Activated CD8-positive, alpha-beta T cell treated with anti-CD3 and anti-CD28 coated beads for 36 hours (primary cell): ENCODE results near the gene SPDYE3. TPM values are rescaled to one million over a fixed set of nuclear protein-coding genes. Genes with fewer than 3 reads are reported as not detected.
A peak's percentile ranks its signal among the peaks of the same experiment; 100 is the strongest.
"Not testable (repeated sequence)": the region's sequence is repeated elsewhere in the genome, so short reads cannot be mapped to it uniquely, and the experiment has no call there.

Experiments used
- ATAC-seq: fragments of 200-7000 bp; cut with Tn5 transposase; one replicate; pipeline ENCODE4 v1.10.0; 2021; ENCODE audit warnings: mild to moderate bottlenecking, moderate library complexity
- CTCF ChIA-PET: fragments of 350-600 bp; sonication (Branson Sonifier 250); formaldehyde crosslinking; loops from one replicate; lab custom pipeline; 2021; ENCODE audit warnings: antibody characterized with exemption; lab: Charles Lee
- POLR2A ChIA-PET: fragments of 350-600 bp; sonication (Branson Sonifier 250); formaldehyde crosslinking; loops from one replicate; lab custom pipeline; 2021; ENCODE audit warnings: antibody characterized with exemption; lab: Charles Lee
- DNase-seq: peaks from one replicate; pipeline ENCODE4 v3.0.0-alpha.2; 2020
- H3K27ac Mint-ChIP-seq: one replicate; pipeline ENCODE4 v1.8.0; 2021; ENCODE audit warnings: mild to moderate bottlenecking, mixed read lengths
- H3K27me3 Mint-ChIP-seq: one replicate; pipeline ENCODE4 v1.8.0; 2021; ENCODE audit warnings: mixed read lengths
- H3K36me3 Mint-ChIP-seq: one replicate; pipeline ENCODE4 v1.8.0; 2021; ENCODE audit warnings: low read depth, mixed read lengths
- H3K4me1 Mint-ChIP-seq: one replicate; pipeline ENCODE4 v1.8.0; 2021; ENCODE audit warnings: low read depth, mixed read lengths
- H3K4me3 Mint-ChIP-seq: one replicate; pipeline ENCODE4 v1.8.0; 2021; ENCODE audit warnings: mild to moderate bottlenecking, moderate library complexity, mixed read lengths
- H3K9me3 Mint-ChIP-seq: one replicate; pipeline ENCODE4 v1.8.0; 2021; ENCODE audit warnings: mixed read lengths
- intact Hi-C: fragments of 100-400 bp; cut with micrococcal nuclease; formaldehyde crosslinking; loops from one replicate; pipeline ENCODE4 v1.10.0; 2022
- total RNA-seq, 2 experiments: library from RNA; stranded (reverse); gene quantifications; one replicate each; pipeline ENCODE4 v1.2.3, GENCODE V29; 2021

SPDYE3 gene
- total RNA-seq, 2 experiments from 2014 or later, result not detected

DNA sequence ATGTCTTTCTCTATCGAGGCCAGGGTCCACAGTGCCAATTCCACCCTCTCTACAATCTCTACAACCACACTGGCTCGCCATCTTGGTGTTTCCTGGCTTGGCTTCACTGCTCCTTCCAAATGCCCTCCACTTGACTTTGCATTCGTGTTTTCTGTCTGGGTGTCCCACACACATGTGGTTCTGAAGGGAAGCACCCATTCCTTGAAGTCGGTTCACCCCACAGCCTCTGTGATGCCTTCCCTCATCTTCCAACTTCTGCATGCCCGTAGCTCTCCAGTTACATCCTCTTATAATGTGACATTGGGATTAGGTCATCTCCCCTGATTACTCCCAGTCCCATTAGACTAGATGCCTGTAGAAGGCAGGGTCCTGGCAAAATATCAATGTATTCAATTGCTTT, 10.8 kb downstream of the SPDYE3 start:
- intact Hi-C loops, H3K4me3 Mint-ChIP-seq, DNase-seq, CTCF ChIA-PET, ATAC-seq, H3K27ac Mint-ChIP-seq, H3K27me3 Mint-ChIP-seq, H3K9me3 Mint-ChIP-seq, POLR2A ChIA-PET: not testable (repeated sequence)
- Mint-ChIP-seq H3K4me1 (peaks cover 14% of the 10 kb centered on the region), H3K36me3 (peaks cover 20% of the 10 kb centered on the region)

- peaks cover 32% of the 10 kb centered on the region for H3K36me3 Mint-ChIP-seq
- H3K27me3 Mint-ChIP-seq, CTCF ChIA-PET, POLR2A ChIA-PET, DNase-seq, ATAC-seq, H3K4me3 Mint-ChIP-seq, intact Hi-C loops, H3K9me3 Mint-ChIP-seq, H3K27ac Mint-ChIP-seq: not testable (repeated sequence)
- peaks cover 14% of the 10 kb centered on the region for H3K4me1 Mint-ChIP-seq
These were observed 14.1 kb downstream of the SPDYE3 start for GRCh38 chr7:100321648-100322047.

DNA sequence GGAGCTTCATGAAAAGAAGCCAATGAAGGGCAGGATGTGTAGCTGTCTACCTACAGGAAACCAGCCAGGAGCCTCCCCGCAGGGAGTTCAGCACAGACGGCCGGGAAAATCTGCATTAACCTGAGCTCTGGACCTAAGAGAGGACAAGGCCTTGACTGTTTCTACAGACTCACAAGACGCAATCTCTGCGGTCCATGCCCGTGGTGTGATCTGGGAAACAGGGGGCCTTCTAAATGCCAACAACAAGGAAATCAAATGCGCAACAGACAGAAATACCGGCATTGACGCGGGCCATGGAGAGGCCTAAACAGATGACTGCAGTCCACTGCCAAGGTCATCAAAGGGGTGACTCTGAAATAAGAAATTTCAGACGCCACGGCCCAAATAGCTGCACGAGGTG, 16.7 kb downstream of the SPDYE3 start:
- H3K4me1 Mint-ChIP-seq, POLR2A ChIA-PET, H3K4me3 Mint-ChIP-seq, H3K9me3 Mint-ChIP-seq, H3K27me3 Mint-ChIP-seq, intact Hi-C loops, CTCF ChIA-PET, DNase-seq, ATAC-seq, H3K27ac Mint-ChIP-seq: not testable (repeated sequence)
- H3K36me3 Mint-ChIP-seq, result peaks cover 30% of the 10 kb centered on the region

- not testable (repeated sequence) for H3K27ac Mint-ChIP-seq, DNase-seq
- H3K36me3 Mint-ChIP-seq, result peaks cover 23% of the 10 kb centered on the region
These were observed 18.2 kb downstream of the SPDYE3 start for GRCh38 chr7:100325671-100326070.

GRCh38 chr7:100326914-100327313, 19.4 kb downstream of the SPDYE3 start:
- POLR2A ChIA-PET, H3K9me3 Mint-ChIP-seq, H3K4me1 Mint-ChIP-seq, CTCF ChIA-PET, H3K27me3 Mint-ChIP-seq, intact Hi-C loops, DNase-seq, H3K27ac Mint-ChIP-seq, ATAC-seq, H3K4me3 Mint-ChIP-seq: not testable (repeated sequence)
- peaks cover 22% of the 10 kb centered on the region for H3K36me3 Mint-ChIP-seq

More at GRCh38 chr7:100325671-100326070, 18.2 kb downstream of the SPDYE3 start:
- intact Hi-C loops, H3K4me3 Mint-ChIP-seq, ATAC-seq, H3K9me3 Mint-ChIP-seq, CTCF ChIA-PET, POLR2A ChIA-PET, H3K27me3 Mint-ChIP-seq, H3K4me1 Mint-ChIP-seq: not testable (repeated sequence)

DNA sequence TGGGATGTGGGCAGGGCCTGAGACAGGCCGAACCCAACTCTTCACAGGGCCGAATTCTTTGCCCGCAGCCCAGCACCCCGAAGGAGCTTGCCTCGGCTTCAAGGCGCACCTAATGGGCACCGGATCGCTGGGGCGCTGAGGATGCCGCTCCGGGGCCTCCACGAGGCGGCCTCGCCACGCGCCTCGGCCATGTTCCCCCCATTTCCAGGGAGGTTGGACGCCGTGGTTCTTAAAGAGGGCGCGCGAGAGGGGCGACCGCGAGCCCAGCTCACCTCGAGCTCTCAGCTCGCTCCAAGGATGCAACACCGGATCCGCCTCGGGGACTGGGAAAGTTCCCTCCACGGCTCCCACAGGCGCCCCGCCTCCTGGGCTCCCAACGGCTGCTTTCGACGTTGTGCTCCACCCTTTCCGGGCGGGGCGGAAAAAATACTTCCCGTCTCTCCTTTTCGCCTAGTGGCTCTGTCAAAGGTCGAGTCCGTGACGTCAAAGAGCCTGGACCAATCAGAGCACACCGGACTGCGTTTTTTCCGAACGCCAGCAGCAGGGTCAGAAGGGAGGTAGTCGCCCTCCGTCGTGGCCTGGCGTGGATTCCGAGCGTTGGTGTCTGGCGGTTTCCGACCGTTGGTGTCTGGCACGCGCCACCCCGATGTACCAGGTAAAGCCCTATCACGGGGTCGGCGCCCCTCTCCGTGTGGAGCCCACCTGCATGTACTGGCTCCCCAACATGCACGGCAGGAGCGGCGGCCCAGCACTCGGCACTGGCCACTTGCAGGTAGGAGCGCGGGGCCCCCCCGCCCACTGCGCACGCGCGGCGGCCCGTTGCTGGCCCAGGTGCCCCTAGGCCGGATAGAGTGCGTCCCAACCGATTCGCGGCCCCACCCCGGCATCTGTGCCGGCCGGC, 28.3 kb downstream of the SPDYE3 start:
- intact Hi-C loops, H3K9me3 Mint-ChIP-seq, CTCF ChIA-PET, H3K27me3 Mint-ChIP-seq: not testable (repeated sequence)
- Mint-ChIP-seq H3K27ac (peak overlapping the region; percentile 97), H3K36me3 (peaks cover 15% of the 10 kb centered on the region), H3K4me1 (peaks cover 24% of the 10 kb centered on the region), H3K4me3 (peak overlapping the region; percentile 85)
- DNase-seq, result peak; percentile 91
- peak; percentile 94 for ATAC-seq
- POLR2A ChIA-PET, result interaction anchor here (1.1 kb wide), 1 partner anchor 58 kb away, joined by 3 read pairs; no protein-coding TSS in a partner anchor

DNA sequence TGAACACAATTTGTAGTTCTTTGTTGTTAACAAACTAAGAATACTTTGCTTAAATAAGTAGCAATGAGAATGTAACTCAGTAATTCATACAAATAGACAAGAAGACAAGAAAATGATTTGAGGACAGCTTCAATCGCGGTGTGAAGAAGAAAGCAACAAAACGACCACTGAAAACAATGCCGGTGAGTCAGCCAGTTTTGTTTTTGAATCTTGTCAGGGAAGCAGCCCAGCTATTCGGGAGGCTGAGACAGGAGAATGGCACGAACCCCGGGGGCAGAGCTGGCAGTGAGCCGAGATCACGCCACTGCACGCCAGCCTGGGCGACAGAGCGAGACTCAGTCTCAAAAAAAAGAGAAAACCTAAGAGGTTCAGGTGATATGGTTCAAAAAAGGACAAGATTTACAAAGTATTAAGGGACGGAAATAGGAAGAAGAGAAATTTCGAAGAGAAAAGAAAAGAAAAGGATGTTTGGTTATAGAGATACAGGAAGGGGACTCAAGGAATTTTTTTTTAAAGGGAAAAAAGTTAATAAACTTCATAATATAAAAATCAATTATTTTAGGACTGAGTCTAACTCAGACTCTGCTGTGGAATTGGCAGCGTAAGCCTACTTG, 30.7 kb downstream of the SPDYE3 start:
- peaks cover 24% of the 10 kb centered on the region for H3K36me3 Mint-ChIP-seq
- intact Hi-C loops, H3K27me3 Mint-ChIP-seq, H3K9me3 Mint-ChIP-seq, CTCF ChIA-PET, ATAC-seq, DNase-seq, POLR2A ChIA-PET: not testable (repeated sequence)
- H3K4me1 Mint-ChIP-seq, result peaks cover 41% of the 10 kb centered on the region
- H3K4me3 Mint-ChIP-seq, result peak overlapping the region; percentile 69
- H3K27ac Mint-ChIP-seq, result peak overlapping the region; percentile 71

DNA sequence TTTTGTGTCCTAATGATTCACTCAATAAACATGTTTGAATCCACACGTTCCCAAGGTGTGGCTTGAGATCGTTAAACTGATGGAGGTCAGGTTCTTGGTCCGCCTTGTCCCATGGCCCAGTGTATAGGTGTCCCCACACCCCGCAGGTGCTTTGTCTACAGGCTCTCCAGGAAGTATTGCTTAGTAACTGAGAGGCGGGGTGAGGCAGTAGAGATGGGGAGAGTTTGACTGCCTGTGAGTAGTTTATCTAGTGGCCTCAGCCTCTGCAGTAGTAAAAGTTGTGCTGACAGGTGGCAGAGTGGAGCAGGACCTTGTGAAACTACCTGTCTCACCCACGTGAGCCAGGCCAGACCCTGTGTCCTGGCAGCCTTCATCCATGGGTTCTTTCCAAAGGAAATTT, 33.8 kb downstream of the SPDYE3 start:
- peaks cover 30% of the 10 kb centered on the region for H3K36me3 Mint-ChIP-seq
- CTCF ChIA-PET, H3K4me3 Mint-ChIP-seq, ATAC-seq, H3K9me3 Mint-ChIP-seq, DNase-seq, POLR2A ChIA-PET, H3K27me3 Mint-ChIP-seq, intact Hi-C loops: not testable (repeated sequence)
- peaks cover 52% of the 10 kb centered on the region for H3K4me1 Mint-ChIP-seq
- peak overlapping the region; percentile 21 for H3K27ac Mint-ChIP-seq
